Breast epithelium (tissue), 3 donors: ENCODE data around the gene ART5.

Source experiments
- CTCF ChIP-seq, 3 donors: fragments of 450-650 bp; IDR thresholded peaks; one replicate each; pipeline ENCODE4 v1.5.1; 2016 to 2017; ENCODE audit warnings: antibody characterized with exemption in 3 of 3, mild to moderate bottlenecking in 3 of 3, moderate library complexity in 3 of 3
- POLR2A ChIP-seq: fragments of 450-650 bp; IDR thresholded peaks from one replicate; pipeline ENCODE4 v1.6.1; 2016; ENCODE audit warnings: antibody characterized with exemption, mild to moderate bottlenecking, moderate library complexity

GRCh38 chr11:3658252-3658651 is 16.5 kb upstream of the ART5 start:
- TF ChIP-seq CTCF (IDR thresholded peaks at IDR 0.05) (no peak), POLR2A (no peak)
